WTC11 (cell line): ENCODE data around the gene DESI1. TPM values are rescaled to one million over a fixed set of nuclear protein-coding genes. Genes with fewer than 3 reads are reported as not detected.

Experiments used
- ATAC-seq: fragments of 200-7000 bp; cut with Tn5 transposase; 2 replicates; pipeline ENCODE4 v1.10.0; 2021; ENCODE audit warnings: mild to moderate bottlenecking, moderate library complexity
- CTCF ChIA-PET: fragments of 300-600 bp; sonication (Branson Sonifier 250); formaldehyde crosslinking; loops from one replicate; lab custom pipeline; 2021; ENCODE audit warnings: antibody characterized with exemption; lab: Charles Lee
- POLR2A ChIA-PET: fragments of 350-600 bp; sonication (Branson Sonifier 250); formaldehyde crosslinking; loops from one replicate; lab custom pipeline; 2021; ENCODE audit warnings: antibody characterized with exemption; lab: Charles Lee
- DNase-seq: peaks from one replicate; pipeline ENCODE4 v3.0.0; 2021; ENCODE audit warnings: low spot score
- H3K27ac Mint-ChIP-seq: 2 replicates; pipeline ENCODE4 v1.8.0; 2021; ENCODE audit warnings: mixed read lengths
- H3K27me3 Mint-ChIP-seq: 2 replicates; pipeline ENCODE4 v1.8.0; 2021; ENCODE audit warnings: low read depth, mild to moderate bottlenecking, moderate library complexity, mixed read lengths
- H3K36me3 Mint-ChIP-seq: 2 replicates; pipeline ENCODE4 v1.8.0; 2021; ENCODE audit warnings: mixed read lengths
- H3K4me1 Mint-ChIP-seq: 2 replicates; pipeline ENCODE4 v1.8.0; 2022; ENCODE audit warnings: mixed read lengths
- H3K4me3 Mint-ChIP-seq: 2 replicates; pipeline ENCODE4 v1.8.0; 2021; ENCODE audit warnings: mild to moderate bottlenecking, moderate library complexity, mixed read lengths
- H3K9me3 Mint-ChIP-seq: 2 replicates; pipeline ENCODE4 v1.8.0; 2021; ENCODE audit warnings: mixed read lengths
- ARID4B ChIP-seq: sonication (generic); formaldehyde crosslinking; IDR thresholded peaks from 2 replicates; pipeline ENCODE4 v1.8.0; 2023; ENCODE audit warnings: missing genetic modification reagents, mild to moderate bottlenecking, borderline replicate concordance
- ATF1 ChIP-seq: sonication (generic); formaldehyde crosslinking; IDR thresholded peaks from 2 replicates; pipeline ENCODE4 v1.8.1; 2023; ENCODE audit warnings: mild to moderate bottlenecking, moderate library complexity, missing genetic modification reagents
- ATF3 ChIP-seq: sonication (generic); formaldehyde crosslinking; conservative IDR thresholded peaks from 2 replicates; pipeline ENCODE4 v1.8.1; 2022; ENCODE audit warnings: mild to moderate bottlenecking, missing genetic modification reagents
- CDX4 ChIP-seq: fragments of 250-450 bp; sonication (Bioruptor Pico); IDR thresholded peaks from 2 replicates; pipeline ENCODE4 v1.9.0; 2021; ENCODE audit warnings: moderate library complexity, mild to moderate bottlenecking, inconsistent platforms, borderline replicate concordance
- CREM ChIP-seq: sonication (generic); formaldehyde crosslinking; IDR thresholded peaks from 2 replicates; pipeline ENCODE4 v1.8.1; 2022; ENCODE audit warnings: mild to moderate bottlenecking, missing genetic modification reagents, moderate library complexity
- CTCF ChIP-seq: fragments of 200-600 bp; IDR thresholded peaks from 2 replicates; pipeline ENCODE4 v1.8.0; 2022; ENCODE audit warnings: antibody characterized with exemption
- ERG ChIP-seq: fragments of 250-450 bp; sonication (Bioruptor Pico); IDR thresholded peaks from 2 replicates; pipeline ENCODE4 v1.8.0; 2021; ENCODE audit warnings: mild to moderate bottlenecking
- PRRX2 ChIP-seq: fragments of 250-450 bp; sonication (Bioruptor Pico); IDR thresholded peaks from 2 replicates; pipeline ENCODE4 v1.8.0; 2021; ENCODE audit warnings: mild to moderate bottlenecking
- RELA ChIP-seq: sonication (generic); formaldehyde crosslinking; IDR thresholded peaks from 2 replicates; pipeline ENCODE4 v1.8.1; 2022; ENCODE audit warnings: missing genetic modification reagents, mild to moderate bottlenecking, borderline replicate concordance
- SMAD3 ChIP-seq: sonication (generic); formaldehyde crosslinking; IDR thresholded peaks from 2 replicates; pipeline ENCODE4 v1.8.0; 2022; ENCODE audit warnings: missing genetic modification reagents, mild to moderate bottlenecking, borderline replicate concordance
- SOX15 ChIP-seq: fragments of 250-450 bp; sonication (Bioruptor Pico); IDR thresholded peaks from 2 replicates; pipeline ENCODE4 v1.9.0; 2021; ENCODE audit warnings: mild to moderate bottlenecking
- USF2 ChIP-seq: sonication (generic); formaldehyde crosslinking; IDR thresholded peaks from 2 replicates; pipeline ENCODE4 v1.8.1; 2023; ENCODE audit warnings: mild to moderate bottlenecking, missing genetic modification reagents, moderate library complexity
- ZMAT4 ChIP-seq: fragments of 250-450 bp; sonication (Bioruptor Pico); IDR thresholded peaks from 2 replicates; pipeline ENCODE4 v1.9.0; 2021; ENCODE audit warnings: mild to moderate bottlenecking
- ZNF232 ChIP-seq: sonication (generic); formaldehyde crosslinking; IDR thresholded peaks from 2 replicates; pipeline ENCODE4 v1.8.0; 2022; ENCODE audit warnings: mild to moderate bottlenecking, missing genetic modification reagents
- ZNF263 ChIP-seq: sonication (generic); formaldehyde crosslinking; IDR thresholded peaks from 2 replicates; pipeline ENCODE4 v1.8.1; 2022; ENCODE audit warnings: low read depth, mild to moderate bottlenecking, moderate library complexity, missing genetic modification reagents
- ZNF317 ChIP-seq: sonication (generic); formaldehyde crosslinking; IDR thresholded peaks from 2 replicates; pipeline ENCODE4 v1.8.1; 2023; ENCODE audit warnings: low read depth, mild to moderate bottlenecking, moderate library complexity, missing genetic modification reagents, borderline replicate concordance
- ZNF423 ChIP-seq: fragments of 250-450 bp; sonication (Bioruptor Pico); IDR thresholded peaks from 2 replicates; pipeline ENCODE4 v2.1.2; 2022; ENCODE audit warnings: mild to moderate bottlenecking, moderate library complexity
- ZNF512 ChIP-seq: sonication (generic); formaldehyde crosslinking; IDR thresholded peaks from 2 replicates; pipeline ENCODE4 v1.8.1; 2022; ENCODE audit warnings: missing genetic modification reagents, borderline replicate concordance
- ZSCAN18 ChIP-seq: fragments of 250-450 bp; sonication (Bioruptor Pico); IDR thresholded peaks from 2 replicates; pipeline ENCODE4 v2.1.2; 2022; ENCODE audit warnings: mild to moderate bottlenecking, moderate library complexity
- total RNA-seq: library from RNA; stranded (reverse); gene quantifications from 3 replicates; pipeline ENCODE4 v1.2.3, GENCODE V29; 2021

The DESI1 gene
- total RNA-seq, 1 experiment from 2014 or later, result 32.2 TPM

- Mint-ChIP-seq H3K4me3 (no peak overlapping the region), H3K4me1 (no peaks in the 10 kb centered on the region), H3K27ac (no peak overlapping the region), H3K9me3 (no peaks in the 10 kb centered on the region), H3K27me3 (no peaks in the 10 kb centered on the region)
- ATAC-seq (no peak), DNase-seq (no peak)
- ChIA-PET POLR2A (no interaction called here), CTCF (no interaction called here)
- TF ChIP-seq PRRX2 (CRISPR knock-in tag) (no peak), SOX15 (CRISPR knock-in tag) (no peak), CTCF (no peak), CREM (no peak), ZSCAN18 (CRISPR knock-in tag) (no peak), ZNF263 (CRISPR knock-in tag) (no peak), RELA (CRISPR knock-in tag) (no peak), ZNF423 (CRISPR knock-in tag) (no peak), ERG (CRISPR knock-in tag) (no peak), ZNF512 (no peak), ZMAT4 (CRISPR knock-in tag) (no peak), CDX4 (CRISPR knock-in tag) (no peak), ARID4B (CRISPR knock-in tag) (no peak), ATF3 (no peak), ZNF317 (no peak), SMAD3 (no peak), ZNF232 (CRISPR knock-in tag) (no peak), ATF1 (CRISPR knock-in tag) (no peak), USF2 (CRISPR knock-in tag) (no peak)
- TF ChIP-seq, all 79 proteins: peak for 0
- H3K36me3 Mint-ChIP-seq, result peaks cover 54% of the 10 kb centered on the region
These were observed 40.2 kb upstream of the DESI1 start for GRCh38 chr22:41661088-41661487.
